B cell (primary cell): ENCODE data around the gene TMEM139. TPM values are rescaled to one million over a fixed set of nuclear protein-coding genes. Genes with fewer than 3 reads are reported as not detected.

Experiments used
- ATAC-seq: fragments of 200-7000 bp; cut with Tn5 transposase; one replicate; pipeline ENCODE4 v1.10.0; 2021; ENCODE audit warnings: low read depth, mild to moderate bottlenecking, moderate number of reproducible peaks, moderate library complexity
- CTCF ChIA-PET: fragments of 350-600 bp; sonication (Branson Sonifier 250); formaldehyde crosslinking; loops from one replicate; lab custom pipeline; 2021; ENCODE audit warnings: antibody characterized with exemption, inconsistent platforms; lab: Charles Lee
- POLR2A ChIA-PET: fragments of 350-600 bp; sonication (Branson Sonifier 250); formaldehyde crosslinking; loops from one replicate; lab custom pipeline; 2021; ENCODE audit warnings: antibody characterized with exemption; lab: Charles Lee
- DNase-seq: peaks from one replicate; pipeline ENCODE4 v3.0.0; 2013
- H2AFZ ChIP-seq: 2 replicates; pipeline ENCODE4 v1.6.1; 2012; ENCODE audit warnings: mild to moderate bottlenecking, low read depth, low read length; ENCODE audit not compliant: insufficient read depth, poor library complexity, severe bottlenecking
- H3K27ac ChIP-seq, 2 donors: 1 replicate in 1 of 2; 2 replicates in 1 of 2; pipeline ENCODE4 v1.5.1; 2012 to 2013; ENCODE audit warnings: low read length in 2 of 2, mild to moderate bottlenecking in 2 of 2, moderate library complexity in 1 of 2
- H3K27me3 ChIP-seq, 4 experiments: fragments of 200-600 bp in 1 of 4; sonication (generic) in 1 of 4; replicated peaks in 1 of 4; 1 replicate in 2 of 4; 2 replicates in 2 of 4; pipeline versions ENCODE4 v1.6.1 to v1.7.0; 2013 to 2016; ENCODE audit warnings: low read length in 3 of 4, mild to moderate bottlenecking in 2 of 4, mixed read lengths in 1 of 4, moderate library complexity in 1 of 4; ENCODE audit not compliant: insufficient read depth in 4 of 4, control insufficient read depth in 3 of 4; ENCODE audit errors: control extremely low read depth in 1 of 4
- H3K36me3 ChIP-seq, 2 experiments: replicated peaks in 1 of 2; 1 replicate in 1 of 2; 2 replicates in 1 of 2; pipeline versions ENCODE4 v1.6.1 to v1.7.1; 2013; ENCODE audit warnings: low read length in 1 of 2; ENCODE audit not compliant: insufficient read depth in 2 of 2, control insufficient read depth in 1 of 2; ENCODE audit errors: control extremely low read depth in 1 of 2, extremely low read depth in 1 of 2
- H3K4me1 ChIP-seq, 2 donors: fragments of 200-600 bp in 1 of 2; sonication (generic) in 1 of 2; 1 replicate in 1 of 2; 2 replicates in 1 of 2; pipeline versions ENCODE4 v1.5.1 to v1.6.1; 2013 to 2017; ENCODE audit warnings: low read length in 2 of 2; ENCODE audit not compliant: control insufficient read depth in 2 of 2, insufficient read depth in 2 of 2
- H3K4me2 ChIP-seq: replicated peaks from 2 replicates; pipeline ENCODE3; 2012; ENCODE audit warnings: mild to moderate bottlenecking, low read depth, low read length; ENCODE audit not compliant: poor library complexity, severe bottlenecking
- H3K4me3 ChIP-seq, 5 experiments: fragments of 200-600 bp in 1 of 5; sonication (generic) in 1 of 5; 1 replicate in 3 of 5; 2 replicates in 2 of 5; pipeline versions ENCODE4 v1.5.1 to v1.7.0; 2011 to 2016; ENCODE audit warnings: low read length in 4 of 5, mild to moderate bottlenecking in 4 of 5, low read depth in 2 of 5, control low read depth in 1 of 5, moderate library complexity in 1 of 5; ENCODE audit not compliant: insufficient read depth in 1 of 5; ENCODE audit errors: control extremely low read depth in 1 of 5, extremely low read depth in 1 of 5
- H3K79me2 ChIP-seq: fragments of 200-600 bp; sonication (generic); one replicate; pipeline ENCODE4 v1.6.0; 2016; ENCODE audit warnings: low read length; ENCODE audit not compliant: control insufficient read depth, insufficient read depth
- H3K9ac ChIP-seq: fragments of 200-600 bp; sonication (generic); 2 replicates; pipeline ENCODE4 v1.6.1; 2017; ENCODE audit warnings: mild to moderate bottlenecking, low read length, moderate library complexity
- H3K9me3 ChIP-seq, 3 donors: one replicate each; pipeline versions ENCODE4 v1.6.1 to v1.7.1; 2013; ENCODE audit warnings: low read length in 2 of 3; ENCODE audit not compliant: control insufficient read depth in 2 of 3, insufficient read depth in 1 of 3; ENCODE audit errors: control extremely low read depth in 1 of 3
- H4K20me1 ChIP-seq: 2 replicates; pipeline ENCODE4 v1.6.0; 2012; ENCODE audit warnings: mild to moderate bottlenecking, low read length; ENCODE audit not compliant: insufficient read depth, control insufficient read depth, poor library complexity, severe bottlenecking
- H3K27ac Mint-ChIP-seq: one replicate; pipeline ENCODE4 v1.8.0; 2021; ENCODE audit warnings: mixed read lengths
- H3K27me3 Mint-ChIP-seq: one replicate; pipeline ENCODE4 v1.8.0; 2021; ENCODE audit warnings: mixed read lengths
- H3K4me1 Mint-ChIP-seq: one replicate; pipeline ENCODE4 v1.8.0; 2021; ENCODE audit warnings: mixed read lengths
- H3K4me3 Mint-ChIP-seq: one replicate; pipeline ENCODE4 v1.8.0; 2021; ENCODE audit warnings: mixed read lengths
- H3K9me3 Mint-ChIP-seq: one replicate; pipeline ENCODE4 v1.8.0; 2022; ENCODE audit warnings: mixed read lengths; ENCODE audit not compliant: insufficient read depth
- CTCF ChIP-seq: fragments of 200-600 bp; IDR thresholded peaks from one replicate; pipeline ENCODE4 v1.8.0; 2022; ENCODE audit warnings: antibody characterized with exemption, mild to moderate bottlenecking
- EZH2 ChIP-seq: IDR thresholded peaks from 2 replicates; pipeline ENCODE4 v1.6.1; 2012; ENCODE audit warnings: borderline replicate concordance, low read depth, mild to moderate bottlenecking, moderate library complexity, low read length; ENCODE audit not compliant: insufficient read depth, poor library complexity, severe bottlenecking
- WGBS: methylation state at CpG from one replicate; pipeline ENCODE4 v1.1.5; 2013; ENCODE audit warnings: missing lambda C conversion rate; ENCODE audit not compliant: insufficient coverage; 5-methylcytosine and 5-hydroxymethylcytosine counted together
- intact Hi-C: fragments of 100-400 bp; cut with micrococcal nuclease; formaldehyde crosslinking; loops from one replicate; pipeline ENCODE4 v1.10.0; 2022
- polyA plus RNA-seq: library from polyadenylated mRNA; depleted of rRNA; stranded (reverse); fragments of >200 nt; gene quantifications from 2 replicates; pipeline ENCODE4 v1.2.3, GENCODE V29; 2012
- total RNA-seq, 2 donors: library from RNA; stranded (reverse); fragments of 120-200 nt in 1 of 2; gene quantifications; 1 replicate in 1 of 2; 2 replicates in 1 of 2; pipeline versions ENCODE4 v1.2.3 to v1.2.4, GENCODE V29; 2013 to 2022

Gene TMEM139
- total and polyA plus RNA-seq, 2 donors (not counting 1 experiment from before 2014, with no cell fraction given) = 0.12 TPM; not detected in 1

DNA sequence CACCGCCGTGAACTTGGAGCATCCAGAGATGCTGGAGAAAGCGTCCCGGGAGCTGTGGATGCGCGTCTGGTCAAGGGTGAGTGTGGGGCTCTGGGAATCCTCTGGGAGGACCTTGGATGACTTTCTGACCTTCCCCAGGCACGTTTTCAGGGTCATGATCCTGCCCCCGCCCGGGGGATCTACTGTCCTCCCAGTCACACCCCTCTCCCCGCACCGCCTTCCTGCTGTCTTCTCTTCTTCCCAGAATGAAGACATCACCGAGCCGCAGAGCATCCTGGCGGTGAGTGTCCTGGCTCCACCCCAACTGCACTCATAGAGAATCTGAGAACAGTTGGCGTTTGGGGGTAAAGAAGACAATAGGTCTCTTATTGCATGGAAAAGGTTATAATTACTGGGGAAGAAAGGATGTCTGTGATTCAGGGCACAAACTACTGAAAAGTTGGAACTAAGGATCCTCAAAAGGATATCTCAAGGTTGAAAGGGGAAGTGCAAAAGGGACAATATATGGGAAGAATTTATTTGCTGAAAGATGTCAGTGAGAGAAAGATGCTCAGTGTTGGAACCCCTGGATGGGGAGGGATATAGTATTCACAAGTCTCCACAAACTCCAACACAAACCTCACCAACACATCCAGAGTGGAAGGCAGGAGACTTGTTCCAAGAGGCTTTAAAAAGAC is 19.6 kb upstream of the TMEM139 start:
- Mint-ChIP-seq H3K27me3 (no peaks in the 10 kb centered on the region), H3K27ac (peak overlapping the region; percentile 91), H3K9me3 (no peaks in the 10 kb centered on the region), H3K4me1 (peaks cover 42% of the 10 kb centered on the region), H3K4me3 (peak overlapping the region; percentile 93)
- no peak for TF ChIP-seq EZH2
- no peak for TF ChIP-seq CTCF
- CTCF ChIA-PET = interaction anchor here (1.4 to 4.8 kb wide), 2 partner anchors 25 kb away, joined by 4 to 35 read pairs; no protein-coding TSS in a partner anchor
- H3K4me2 ChIP-seq = peak overlapping the region; percentile 77
- H2AFZ ChIP-seq = no peak overlapping the region
- no peak overlapping the region for H3K4me3 ChIP-seq
- H3K9me3 ChIP-seq = no peaks in the 10 kb centered on the region
- H3K79me2 ChIP-seq = peaks cover 16% of the 10 kb centered on the region
- peaks cover 8 to 35% of the 10 kb centered on the region in 2 experiments for H3K36me3 ChIP-seq
- no peaks in the 10 kb centered on the region for H4K20me1 ChIP-seq
- ATAC-seq (no peak), DNase-seq (no peak)
- peaks cover 24 to 25% of the 10 kb centered on the region in 2 donors for H3K4me1 ChIP-seq
- POLR2A ChIA-PET = interaction anchor here (2.1 kb wide), 1 partner anchor 10 kb away, joined by 6 read pairs; no protein-coding TSS in a partner anchor
- no peaks in the 10 kb centered on the region for H3K27me3 ChIP-seq
- 90% methylated on average over 10 of the region's 15 CpGs for WGBS
- H3K9ac ChIP-seq = no peak overlapping the region
- peak overlapping the region in 1 of 2 donors; percentile 82 for H3K27ac ChIP-seq
- intact Hi-C loops = no loop called here

- TF ChIP-seq CTCF (no peak), EZH2 (no peak)
- Histone ChIP-seq H3K4me1 (peaks cover 13 to 17% of the 10 kb centered on the region in 2 donors), H2AFZ (no peak overlapping the region), H3K4me2 (no peak overlapping the region), H3K9ac (no peak overlapping the region), H3K27me3 (no peaks in the 10 kb centered on the region), H4K20me1 (no peaks in the 10 kb centered on the region), H3K9me3 (no peaks in the 10 kb centered on the region), H3K4me3 (no peak overlapping the region), H3K79me2 (no peaks in the 10 kb centered on the region), H3K36me3 (peaks cover 8 to 35% of the 10 kb centered on the region in 2 experiments), H3K27ac (peak overlapping the region in 1 of 2 donors; percentile 42)
- POLR2A ChIA-PET = no interaction called here
- H3K27ac Mint-ChIP-seq = peak overlapping the region; percentile 26
- 51% methylated on average over 4 of the region's 5 CpGs for WGBS
- no peaks in the 10 kb centered on the region for H3K27me3 Mint-ChIP-seq
- no peak for ATAC-seq
- intact Hi-C loops = no loop called here
- CTCF ChIA-PET = interaction anchor here (2.2 kb wide), 1 partner anchor 29 kb away, joined by 10 read pairs; no protein-coding TSS in a partner anchor
- no peak overlapping the region for H3K4me3 Mint-ChIP-seq
- H3K4me1 Mint-ChIP-seq = peaks cover 21% of the 10 kb centered on the region
- no peaks in the 10 kb centered on the region for H3K9me3 Mint-ChIP-seq
- DNase-seq = no peak
Measured at GRCh38 chr7:143269251-143269650, 15.5 kb upstream of the TMEM139 start.
